Suprapubic skin (tissue), 4 donors: ENCODE data around the gene FBN1.

ENCODE experiments used
- POLR2A ChIP-seq, 2 donors: fragments of 450-650 bp; IDR thresholded peaks; one replicate each; pipeline ENCODE4 v1.6.1; 2017; ENCODE audit warnings: antibody characterized with exemption in 2 of 2, mild to moderate bottlenecking in 2 of 2, moderate library complexity in 2 of 2
- POLR2AphosphoS5 ChIP-seq, 3 donors: sonication (generic); formaldehyde crosslinking; IDR thresholded peaks; one replicate each; pipeline ENCODE4 v1.6.1; 2017; ENCODE audit warnings: antibody characterized with exemption in 3 of 3
- TF ChIP-seq, protein P1 (sequence below), 2 donors: fragments of 200-600 bp in 1 of 2; fragments of 450-650 bp in 1 of 2; sonication (generic) in 1 of 2; IDR thresholded peaks; one replicate each; pipeline ENCODE4 v1.5.1; 2016 to 2019; ENCODE audit warnings: antibody characterized with exemption in 2 of 2, mild to moderate bottlenecking in 1 of 2, moderate library complexity in 1 of 2

DNA sequence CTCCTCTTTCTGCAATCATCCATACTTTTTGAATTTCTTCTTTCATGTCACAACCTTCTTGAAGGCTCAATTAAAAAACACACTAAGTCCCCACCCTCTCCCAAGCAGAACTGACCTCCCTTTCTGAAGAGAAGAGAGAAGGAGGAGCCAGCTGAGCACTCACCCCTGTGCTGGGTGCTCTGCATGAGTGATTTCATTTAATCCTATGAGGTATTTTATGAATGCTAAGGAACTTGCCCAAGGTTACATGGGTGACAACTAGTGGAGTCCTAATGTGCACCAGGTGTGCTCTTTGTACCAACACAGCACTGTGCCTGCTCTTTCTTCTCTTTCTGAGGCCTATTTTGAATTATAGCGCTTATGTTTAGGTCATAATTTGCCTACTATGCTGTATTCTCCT lies 178.7 kb downstream of the FBN1 start:
- TF ChIP-seq, protein P1, sequence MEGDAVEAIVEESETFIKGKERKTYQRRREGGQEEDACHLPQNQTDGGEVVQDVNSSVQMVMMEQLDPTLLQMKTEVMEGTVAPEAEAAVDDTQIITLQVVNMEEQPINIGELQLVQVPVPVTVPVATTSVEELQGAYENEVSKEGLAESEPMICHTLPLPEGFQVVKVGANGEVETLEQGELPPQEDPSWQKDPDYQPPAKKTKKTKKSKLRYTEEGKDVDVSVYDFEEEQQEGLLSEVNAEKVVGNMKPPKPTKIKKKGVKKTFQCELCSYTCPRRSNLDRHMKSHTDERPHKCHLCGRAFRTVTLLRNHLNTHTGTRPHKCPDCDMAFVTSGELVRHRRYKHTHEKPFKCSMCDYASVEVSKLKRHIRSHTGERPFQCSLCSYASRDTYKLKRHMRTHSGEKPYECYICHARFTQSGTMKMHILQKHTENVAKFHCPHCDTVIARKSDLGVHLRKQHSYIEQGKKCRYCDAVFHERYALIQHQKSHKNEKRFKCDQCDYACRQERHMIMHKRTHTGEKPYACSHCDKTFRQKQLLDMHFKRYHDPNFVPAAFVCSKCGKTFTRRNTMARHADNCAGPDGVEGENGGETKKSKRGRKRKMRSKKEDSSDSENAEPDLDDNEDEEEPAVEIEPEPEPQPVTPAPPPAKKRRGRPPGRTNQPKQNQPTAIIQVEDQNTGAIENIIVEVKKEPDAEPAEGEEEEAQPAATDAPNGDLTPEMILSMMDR (IDR thresholded peaks at IDR 0.05) = no peak
- no peak for TF ChIP-seq POLR2A (IDR thresholded peaks at IDR 0.05)
- TF ChIP-seq POLR2AphosphoS5 (IDR thresholded peaks at IDR 0.05) = no peak
